Jurkat, Clone E6-1 (cell line): Measurements from ENCODE around the gene SLC39A2.

ENCODE experiments used
- DNase-seq: peaks from one replicate; pipeline ENCODE4 v3.0.0-alpha.2; 2011; ENCODE audit warnings: low read depth, low spot score
- H3K4me3 ChIP-seq: 2 replicates; pipeline ENCODE4 v1.5.1; 2011; ENCODE audit warnings: mild to moderate bottlenecking, low read length, control low read depth, moderate library complexity

The SLC39A2 gene

DNA sequence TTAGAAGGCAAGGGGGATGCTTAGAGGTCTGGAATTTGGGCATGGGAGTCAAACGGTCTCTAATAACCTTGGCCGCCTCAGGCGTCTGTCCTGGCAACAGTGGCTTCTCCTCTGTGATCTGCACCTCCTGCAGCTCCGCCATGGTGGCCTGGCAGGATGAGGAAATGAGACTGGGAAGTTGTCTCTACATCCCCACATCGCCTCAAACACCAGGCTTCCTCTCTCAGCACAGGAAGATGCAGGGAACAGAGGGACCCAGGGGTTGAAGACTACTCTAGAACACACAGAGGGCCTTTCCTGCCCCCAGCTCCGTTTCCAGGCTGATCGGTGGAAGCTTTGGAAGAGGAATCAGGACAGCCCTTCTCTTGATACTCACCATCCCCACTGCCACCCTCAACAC lies 24.1 kb downstream of the SLC39A2 start:
- H3K4me3 ChIP-seq, result no peak overlapping the region
- no peak for DNase-seq

GRCh38 chr14:21023817-21024584 lies 24.9 kb downstream of the SLC39A2 start:
- H3K4me3 ChIP-seq, result peak overlapping the region; percentile 69
- no peak for DNase-seq

DNA sequence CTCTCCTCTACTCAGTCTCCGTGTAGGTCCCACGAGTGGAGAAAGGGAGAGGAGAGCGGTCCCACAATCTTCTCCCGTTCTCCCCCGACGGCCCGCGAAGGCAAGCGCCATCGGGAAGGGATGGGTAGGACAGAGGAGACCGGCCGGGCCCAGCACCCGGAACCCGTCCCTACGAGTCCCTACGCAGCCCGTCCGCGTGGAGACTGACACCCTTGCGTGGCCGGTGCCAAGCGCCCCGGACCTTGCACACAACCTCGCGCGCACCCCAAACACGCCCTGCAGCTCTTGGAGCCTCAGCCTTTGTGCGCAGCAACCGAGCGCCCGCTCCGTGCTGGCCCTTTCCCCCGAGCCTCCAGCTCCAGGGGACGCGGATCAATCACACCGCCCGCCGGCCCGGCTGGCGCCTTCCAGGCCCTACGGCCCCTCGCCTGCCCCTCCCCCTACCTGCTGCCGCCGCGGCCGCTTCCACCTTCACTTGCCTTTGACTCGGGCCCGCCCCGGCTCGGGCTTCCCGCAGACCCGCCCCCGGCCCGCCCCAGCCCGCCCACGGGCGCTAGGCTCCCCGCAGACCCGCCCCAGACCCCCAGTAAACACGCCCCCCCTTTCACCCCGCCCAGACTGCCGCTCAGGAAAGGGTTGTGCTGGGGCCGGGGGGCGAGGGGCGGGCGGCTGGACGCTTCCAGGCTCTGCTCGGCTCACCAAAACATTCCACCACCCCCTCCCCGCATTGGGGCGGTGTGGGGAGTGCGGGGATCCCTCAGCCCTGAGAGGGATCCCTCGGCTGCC lies 25.7 kb downstream of the SLC39A2 start, which contains the start of gene NDRG2:
Gene NDRG2, minus strand, starts transcription at position 477 of the 786 bp plus-strand sequence. CDS start 1,746 bp downstream, outside the sequence.
- DNase-seq, result peak; percentile 44
- peak within 1 kb of the TSS; percentile 69 for H3K4me3 ChIP-seq

GRCh38 chr14:21025371-21026273 lies 26.5 kb downstream of the SLC39A2 start:
- H3K4me3 ChIP-seq, result peak overlapping the region; percentile 69
- no peak for DNase-seq

GRCh38 chr14:21026274-21026987 lies 27.3 kb downstream of the SLC39A2 start:
- DNase-seq, result no peak
- no peak overlapping the region for H3K4me3 ChIP-seq

DNA sequence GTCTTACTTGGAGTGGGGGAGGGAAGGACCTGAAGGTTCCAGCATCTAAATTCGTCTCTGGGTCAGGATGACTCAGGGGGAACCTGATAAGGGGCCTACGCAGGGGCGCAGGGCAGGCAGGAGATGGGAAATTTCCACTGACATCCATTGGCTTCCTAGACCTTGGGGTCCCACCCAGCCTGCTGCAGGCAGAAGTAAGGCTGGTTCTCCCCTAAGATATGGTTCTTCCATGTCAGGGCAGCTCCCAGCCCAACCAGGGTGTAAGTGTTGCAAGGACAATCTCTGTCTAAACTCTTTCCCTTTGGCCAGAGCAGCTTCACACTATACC lies 27.9 kb downstream of the SLC39A2 start:
- no peak for DNase-seq
- no peak overlapping the region for H3K4me3 ChIP-seq

DNA sequence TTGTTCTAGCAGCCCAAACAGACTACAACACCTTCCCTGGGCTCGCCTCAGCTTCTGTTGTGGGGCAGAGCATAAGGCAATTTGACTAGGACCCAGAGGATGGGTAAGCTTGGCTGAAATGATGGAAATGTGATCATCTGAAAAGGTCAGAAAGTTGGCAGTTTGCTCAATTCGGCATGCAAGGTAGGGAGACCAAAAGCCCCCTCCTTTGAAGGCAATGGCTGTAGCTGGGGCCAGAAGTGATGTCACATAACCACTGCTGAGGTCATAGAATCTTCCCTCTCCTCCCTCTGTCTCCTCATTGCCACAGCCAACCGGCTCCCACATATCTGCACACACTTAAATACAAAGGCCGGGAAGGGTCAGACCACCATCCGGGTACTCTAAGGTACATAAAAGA lies 30.8 kb downstream of the SLC39A2 start, which contains the start of gene TPPP2:
Gene TPPP2, plus strand, starts transcription at position 301 of the 400 bp plus-strand sequence. CDS start 365 bp downstream, outside the sequence.
- no peak within 1 kb of the TSS for H3K4me3 ChIP-seq
- no peak for DNase-seq

DNA sequence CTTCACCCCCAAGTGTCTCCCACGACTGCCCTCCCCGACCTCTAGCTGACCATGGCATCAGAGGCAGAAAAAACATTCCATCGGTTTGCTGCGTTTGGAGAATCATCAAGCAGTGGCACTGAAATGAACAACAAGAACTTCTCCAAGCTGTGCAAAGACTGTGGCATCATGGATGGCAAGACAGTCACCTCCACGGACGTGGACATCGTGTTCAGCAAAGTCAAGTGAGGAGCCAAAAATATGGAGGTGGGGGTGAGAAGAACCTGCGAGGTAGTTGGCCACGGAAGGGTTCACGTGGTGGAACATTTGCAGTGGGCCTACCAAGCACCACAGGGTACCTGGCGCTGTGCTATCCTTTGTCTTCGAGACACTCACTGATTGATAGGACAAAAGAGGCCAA lies 31.4 kb downstream of the SLC39A2 start:
- H3K4me3 ChIP-seq, result no peak overlapping the region
- DNase-seq, result no peak

- DNase-seq, result no peak
- H3K4me3 ChIP-seq, result no peak overlapping the region
Observed at GRCh38 chr14:21032326-21033132, 33.4 kb downstream of the SLC39A2 start.

DNA sequence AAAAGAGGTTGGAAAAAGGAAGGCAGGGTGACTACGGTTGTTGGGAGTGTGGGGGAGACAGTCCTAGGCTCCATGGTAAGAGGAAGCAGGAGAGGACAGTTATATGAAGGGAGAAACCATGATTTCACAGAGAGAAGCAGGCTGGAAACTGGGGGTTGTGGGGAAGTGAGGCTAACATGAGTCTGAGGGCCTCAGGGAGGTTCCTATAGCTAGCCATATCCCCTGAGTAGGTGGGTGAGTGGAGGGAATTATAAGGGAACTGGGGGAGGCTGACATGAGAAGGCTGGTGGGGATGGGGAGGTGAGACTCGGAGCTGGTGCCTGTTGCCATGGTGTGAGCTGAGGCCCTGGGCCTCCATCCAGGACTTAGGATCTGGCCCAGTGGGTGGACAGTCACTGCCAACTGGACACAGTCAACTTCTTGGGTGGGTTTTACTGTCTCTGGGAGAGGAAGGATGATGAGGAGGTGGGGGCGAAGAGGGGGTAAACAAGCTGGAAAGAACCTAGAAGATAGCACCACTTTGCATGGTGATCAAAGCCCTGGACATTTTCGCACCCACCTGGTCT lies 34.1 kb downstream of the SLC39A2 start:
- no peak for DNase-seq
- no peak overlapping the region for H3K4me3 ChIP-seq

DNA sequence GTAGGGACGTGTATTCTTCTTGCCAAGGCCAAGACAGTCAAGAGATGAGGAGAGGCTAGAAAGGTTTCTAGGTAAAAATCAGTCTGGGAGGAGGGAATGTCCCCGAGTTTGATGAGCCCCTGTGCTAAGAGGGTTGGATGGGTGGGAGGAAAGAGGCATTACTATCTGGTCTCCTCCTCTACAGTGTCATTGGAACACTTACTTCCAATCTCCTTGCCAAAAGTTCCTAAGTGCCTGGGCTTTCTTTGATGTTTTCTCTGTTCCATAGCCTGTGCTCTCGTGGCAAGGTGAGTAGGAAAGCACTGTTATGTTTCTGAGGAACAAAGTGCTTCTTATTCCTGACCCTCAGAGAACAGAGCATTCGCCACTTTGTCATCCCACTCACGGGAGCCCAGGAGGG lies 35.6 kb downstream of the SLC39A2 start, which contains the start of gene RNASE13:
Gene RNASE13, minus strand, starts transcription at position 101 of the 400 bp plus-strand sequence. CDS start 519 bp downstream, outside the sequence.
- DNase-seq, result no peak
- no peak within 1 kb of the TSS for H3K4me3 ChIP-seq

GRCh38 chr14:21036751-21037150 lies 37.7 kb downstream of the SLC39A2 start:
- H3K4me3 ChIP-seq, result no peak overlapping the region
- no peak for DNase-seq

DNA sequence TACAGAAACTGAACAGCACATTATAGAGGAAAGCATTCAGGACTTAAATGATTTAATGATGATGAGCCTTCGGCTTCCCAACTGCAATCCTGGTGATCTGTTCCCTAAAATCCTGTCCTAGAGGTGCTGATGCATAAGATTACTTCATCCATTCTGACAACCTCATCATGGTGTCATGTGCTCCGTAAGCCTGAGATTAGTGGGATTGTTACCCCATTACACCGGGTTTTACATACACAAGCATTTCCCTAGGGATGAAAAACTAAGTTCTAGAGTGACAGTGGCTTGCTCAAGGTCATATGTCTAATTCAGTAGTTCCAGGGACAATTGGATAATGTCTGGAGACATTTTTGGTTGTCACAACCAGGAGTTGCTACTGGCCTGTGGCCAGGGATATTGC lies 38.1 kb downstream of the SLC39A2 start:
- no peak for DNase-seq
- H3K4me3 ChIP-seq, result no peak overlapping the region

- H3K4me3 ChIP-seq, result no peak overlapping the region
- no peak for DNase-seq
Observed at GRCh38 chr14:21038441-21039422, 39.6 kb downstream of the SLC39A2 start.

DNA sequence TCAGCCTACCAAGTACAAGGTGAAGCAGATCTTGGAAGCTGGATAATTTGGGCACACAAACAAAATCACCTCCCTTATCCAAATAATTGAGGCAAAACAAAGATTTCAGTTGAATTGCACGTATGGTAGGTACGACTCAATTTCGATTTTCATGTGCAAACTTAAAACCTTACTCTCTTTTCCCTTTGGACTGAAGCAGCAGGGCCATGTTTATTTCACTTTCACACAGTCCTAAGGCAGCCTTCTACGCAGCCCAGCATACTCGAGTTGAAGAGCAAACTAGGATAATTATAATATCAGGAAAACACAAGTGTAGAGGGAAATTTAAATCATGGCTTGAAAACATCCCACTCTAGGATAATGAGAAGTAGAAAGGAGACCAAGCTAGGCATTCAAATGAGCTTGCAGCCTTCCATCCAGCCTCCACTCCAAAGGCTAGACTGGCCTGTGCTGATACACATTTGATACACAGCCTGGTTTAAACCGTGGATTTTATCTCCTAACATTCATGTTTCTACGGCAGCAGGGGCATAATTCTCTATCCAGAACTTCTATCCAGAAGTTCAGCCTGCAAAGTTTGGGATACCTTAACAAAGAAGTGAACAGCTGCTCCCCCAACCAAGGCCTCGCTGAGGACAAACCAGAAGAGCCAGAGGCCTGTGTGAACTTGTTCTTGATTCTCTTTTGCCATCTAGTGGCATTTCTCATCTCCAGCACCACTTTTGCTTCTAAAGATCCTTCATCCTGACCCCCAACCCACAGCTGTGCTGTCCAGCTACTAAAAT lies 40.7 kb downstream of the SLC39A2 start:
- peak; percentile 46 for DNase-seq
- H3K4me3 ChIP-seq, result no peak overlapping the region
